ENCODE data around the gene ADAMTS17.
A peak's percentile ranks its signal among the peaks of the same experiment; 100 is the strongest.

Gene ADAMTS17

DNA sequence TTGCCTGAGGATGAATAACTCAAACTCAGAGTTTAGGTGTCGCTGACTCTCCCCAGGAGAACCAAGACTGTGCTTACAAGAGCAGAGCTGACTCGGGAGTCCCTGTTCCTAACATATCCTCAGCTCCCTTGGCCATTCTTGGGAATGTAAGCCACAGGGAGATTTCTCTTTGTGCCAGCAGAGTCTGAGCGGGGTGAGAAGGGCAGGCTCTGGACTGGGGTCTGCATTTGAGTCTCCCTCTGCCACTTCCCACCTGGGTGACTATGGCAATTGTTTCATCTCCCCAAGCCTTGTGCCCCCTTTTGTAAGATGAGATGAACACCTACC is 126.0 kb downstream of the ADAMTS17 start:
- no peak for DNase-seq
- Mint-ChIP-seq H3K27me3 (no peaks in the 10 kb centered on the region), H3K36me3 (no peaks in the 10 kb centered on the region), H3K9me3 (no peaks in the 10 kb centered on the region), H3K4me3 (no peak overlapping the region), H3K27ac (no peak overlapping the region), H3K4me1 (no peaks in the 10 kb centered on the region)
- CTCF ChIA-PET = no interaction called here

DNA sequence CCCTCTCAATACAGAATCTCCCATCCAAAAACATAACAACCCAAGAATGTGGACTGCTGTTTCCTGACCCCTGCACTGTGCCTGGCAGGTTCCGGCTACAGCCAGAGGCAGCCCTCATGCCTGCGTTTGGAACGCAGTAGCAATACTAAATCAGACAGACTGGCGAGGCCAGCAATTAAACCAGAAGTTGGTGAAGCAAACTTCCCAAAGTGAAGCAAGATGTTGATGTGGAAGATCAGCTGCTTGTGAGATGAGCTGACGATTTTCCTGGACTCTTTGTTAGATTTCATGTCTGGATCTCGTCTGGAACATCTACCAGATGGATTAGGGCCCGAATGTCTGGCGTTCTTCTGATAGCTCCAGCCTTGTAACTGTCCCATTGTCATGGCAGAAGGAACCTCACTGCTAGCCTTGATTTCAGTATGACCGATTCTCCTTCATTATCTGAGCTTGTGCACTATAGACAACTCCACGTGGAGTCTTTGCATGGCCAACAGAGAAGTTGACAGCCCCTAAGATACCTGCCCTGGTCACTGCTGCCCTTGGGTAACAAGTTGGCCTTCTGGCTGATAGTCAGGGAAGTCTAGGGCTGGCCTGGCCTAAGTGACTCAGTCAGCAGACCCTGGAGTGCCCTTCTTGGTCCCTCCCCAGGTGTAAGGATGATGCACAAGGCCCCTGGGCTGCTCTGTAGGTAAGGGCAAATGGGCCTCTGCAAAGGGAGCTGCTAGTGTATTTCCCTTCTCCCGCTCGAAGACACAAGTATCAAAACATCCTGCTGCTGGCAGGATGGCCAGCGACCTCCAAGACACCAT is 126.5 kb downstream of the ADAMTS17 start:
- no peak overlapping the region for H3K27ac Mint-ChIP-seq
- H3K9me3 Mint-ChIP-seq = no peaks in the 10 kb centered on the region
- CTCF ChIA-PET = no interaction called here
- no peak overlapping the region for H3K4me3 Mint-ChIP-seq
- H3K4me1 Mint-ChIP-seq = no peaks in the 10 kb centered on the region
- no peaks in the 10 kb centered on the region for H3K36me3 Mint-ChIP-seq
- DNase-seq = no peak
- no peaks in the 10 kb centered on the region for H3K27me3 Mint-ChIP-seq

DNA sequence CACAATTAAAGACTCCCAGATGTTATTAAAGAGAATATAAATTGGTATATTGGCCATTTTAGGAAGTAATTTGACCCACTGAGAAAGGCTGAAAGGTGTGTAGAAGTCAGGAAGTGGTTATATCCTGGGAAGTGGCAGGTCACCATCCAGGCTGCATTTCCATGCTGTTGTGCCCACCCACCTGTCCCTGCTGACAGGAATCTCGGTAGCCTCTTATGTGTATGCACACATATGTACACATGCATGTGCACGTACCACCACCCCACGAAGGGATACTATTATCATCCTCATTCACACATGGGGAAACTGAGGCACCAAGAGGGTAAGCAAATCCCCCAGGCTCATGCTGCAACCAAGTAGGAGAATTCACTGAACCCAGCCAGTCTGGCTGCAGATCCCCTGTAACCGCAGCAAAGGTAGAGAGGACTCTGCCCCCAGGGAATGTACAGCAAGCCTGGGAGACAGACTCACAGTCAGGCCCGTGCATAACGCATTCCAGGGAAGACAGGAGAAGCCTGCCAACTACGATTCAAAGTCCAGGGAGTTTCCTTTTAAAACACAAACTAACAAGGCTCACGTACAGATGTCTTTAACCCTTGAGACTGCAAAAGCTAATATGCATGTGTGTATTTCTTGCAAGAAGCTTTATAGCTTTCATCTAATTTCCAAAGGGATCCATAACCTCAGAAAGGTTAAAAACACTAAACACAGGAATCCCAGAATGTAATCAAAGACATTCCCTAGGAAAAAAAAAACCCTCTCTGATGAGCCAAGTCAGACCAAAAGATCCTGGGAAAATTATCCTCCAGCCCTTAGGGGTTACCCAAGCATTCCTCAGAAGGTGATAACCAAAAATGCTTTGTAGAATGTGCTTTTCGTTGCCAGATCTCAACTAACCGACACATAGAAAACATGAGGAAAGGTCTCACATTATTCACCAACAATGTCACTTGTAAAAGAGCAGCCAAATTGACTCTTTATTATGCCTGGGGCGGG is 129.6 kb downstream of the ADAMTS17 start:
- H3K4me1 Mint-ChIP-seq = no peaks in the 10 kb centered on the region
- H3K27ac Mint-ChIP-seq = no peak overlapping the region
- no peaks in the 10 kb centered on the region for H3K27me3 Mint-ChIP-seq
- no peak overlapping the region for H3K4me3 Mint-ChIP-seq
- CTCF ChIA-PET = no interaction called here
- no peaks in the 10 kb centered on the region for H3K36me3 Mint-ChIP-seq
- no peak for DNase-seq
- H3K9me3 Mint-ChIP-seq = no peaks in the 10 kb centered on the region

DNA sequence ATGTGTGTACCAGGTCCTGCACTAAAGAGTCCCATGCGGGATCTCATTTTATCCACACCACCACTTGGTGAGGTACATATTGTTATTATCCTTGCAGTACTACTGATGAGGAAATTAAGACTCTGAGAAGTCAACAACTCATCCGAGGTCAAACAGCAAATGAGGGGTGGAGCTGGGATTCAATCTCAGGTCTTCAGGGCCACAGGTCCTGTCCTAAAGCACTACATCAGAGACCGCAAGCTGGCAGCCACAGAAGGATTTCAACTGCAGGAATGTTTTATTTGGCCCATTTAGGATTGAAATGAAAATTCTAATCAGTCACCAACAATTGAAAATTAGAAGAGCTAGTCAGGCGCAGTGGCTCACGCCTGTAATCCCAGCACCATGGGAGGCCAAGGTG is 131.4 kb downstream of the ADAMTS17 start:
- H3K27me3 Mint-ChIP-seq = no peaks in the 10 kb centered on the region
- no peaks in the 10 kb centered on the region for H3K36me3 Mint-ChIP-seq
- no peak overlapping the region for H3K4me3 Mint-ChIP-seq

DNA sequence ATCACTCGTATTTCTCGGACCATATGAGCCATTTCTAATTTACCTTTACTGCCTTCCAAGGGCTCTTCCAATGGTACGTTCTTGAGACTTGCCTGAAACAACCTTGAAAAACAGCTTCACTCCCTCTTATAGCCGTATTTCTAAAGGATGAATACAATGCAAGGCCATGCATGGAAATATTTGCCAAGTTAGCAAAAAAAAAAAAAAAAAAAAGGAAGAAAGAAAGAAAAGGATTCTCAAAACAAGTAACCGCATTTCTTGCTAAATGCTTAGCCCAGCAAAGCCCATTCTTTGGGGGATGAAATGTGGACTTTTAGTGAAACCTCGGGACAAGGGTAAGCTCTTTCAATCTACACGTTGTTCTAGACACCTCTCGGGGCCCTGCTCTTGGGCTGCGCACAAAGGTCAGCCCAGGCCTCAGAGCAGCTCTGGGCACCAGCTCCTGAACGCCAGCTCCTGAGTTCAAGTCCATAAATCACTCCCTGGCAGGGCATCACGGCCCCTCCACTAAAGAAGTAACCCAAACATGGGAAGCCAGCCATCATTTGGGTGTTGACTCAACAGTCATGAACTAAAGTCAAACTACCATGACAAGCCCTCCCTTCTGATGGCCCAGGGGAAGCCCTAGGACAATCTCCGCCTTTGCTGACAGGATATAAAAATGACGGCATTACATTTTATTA is 132.7 kb downstream of the ADAMTS17 start:
- no peak overlapping the region for H3K27ac Mint-ChIP-seq
- no peaks in the 10 kb centered on the region for H3K9me3 Mint-ChIP-seq
- DNase-seq = no peak
- no peaks in the 10 kb centered on the region for H3K27me3 Mint-ChIP-seq
- no peaks in the 10 kb centered on the region for H3K4me1 Mint-ChIP-seq
- CTCF ChIA-PET = no interaction called here
- no peaks in the 10 kb centered on the region for H3K36me3 Mint-ChIP-seq
- H3K4me3 Mint-ChIP-seq = no peak overlapping the region

More for the DNA sequence above, 131.4 kb downstream of the ADAMTS17 start:
- Mint-ChIP-seq H3K4me1 (no peaks in the 10 kb centered on the region), H3K9me3 (no peaks in the 10 kb centered on the region), H3K27ac (no peak overlapping the region)
- DNase-seq = no peak
- CTCF ChIA-PET = no interaction called here

DNA sequence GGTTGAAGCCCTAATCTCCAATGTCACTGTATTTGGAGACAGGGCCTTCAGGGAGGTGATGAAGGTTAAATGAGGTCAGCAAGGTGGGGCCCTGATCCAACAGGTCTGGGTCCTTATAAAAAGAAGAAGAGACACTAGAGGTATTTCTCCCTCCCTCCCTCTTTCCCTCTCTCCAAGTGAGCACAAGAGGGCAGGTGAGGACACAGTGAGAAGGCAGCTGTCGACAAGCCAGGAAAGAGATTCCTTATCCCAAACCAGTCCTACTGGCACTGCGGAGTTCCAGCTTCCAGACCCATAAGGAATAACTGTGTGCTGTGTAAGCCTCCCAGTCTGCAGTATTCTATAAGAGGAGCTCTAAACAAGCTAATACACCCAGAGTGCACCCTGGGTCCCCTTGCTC is 134.7 kb downstream of the ADAMTS17 start:
- CTCF ChIA-PET = no interaction called here
- H3K9me3 Mint-ChIP-seq = no peaks in the 10 kb centered on the region
- no peaks in the 10 kb centered on the region for H3K36me3 Mint-ChIP-seq
- H3K27me3 Mint-ChIP-seq = peaks cover 3% of the 10 kb centered on the region
- DNase-seq = no peak
- no peak overlapping the region for H3K4me3 Mint-ChIP-seq
- H3K4me1 Mint-ChIP-seq = peaks cover 4% of the 10 kb centered on the region
- no peak overlapping the region for H3K27ac Mint-ChIP-seq

DNA sequence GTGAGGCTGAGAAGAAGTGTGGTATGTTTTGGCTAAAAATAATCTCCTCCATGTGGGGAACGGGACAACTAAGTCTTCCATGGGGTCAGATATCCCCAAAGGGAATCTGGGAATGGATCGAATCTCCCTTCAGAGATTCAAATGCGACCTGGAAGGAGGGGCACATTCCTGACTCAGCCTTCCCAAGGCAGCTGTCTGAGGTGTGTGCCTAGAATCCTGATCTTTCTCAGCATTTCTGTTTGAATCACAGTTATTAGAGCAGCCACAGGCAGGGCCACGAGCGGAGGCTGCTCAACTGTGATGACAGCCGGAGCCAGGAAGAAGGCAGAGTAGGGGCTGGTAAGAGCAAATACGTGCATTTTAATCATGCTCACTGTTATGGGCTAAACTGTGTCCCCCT is 135.1 kb downstream of the ADAMTS17 start:
- Mint-ChIP-seq H3K36me3 (no peaks in the 10 kb centered on the region), H3K9me3 (no peaks in the 10 kb centered on the region), H3K27ac (no peak overlapping the region), H3K4me3 (no peak overlapping the region), H3K4me1 (peaks cover 8% of the 10 kb centered on the region), H3K27me3 (peaks cover 3% of the 10 kb centered on the region)
- CTCF ChIA-PET = no interaction called here
- no peak for DNase-seq

DNA sequence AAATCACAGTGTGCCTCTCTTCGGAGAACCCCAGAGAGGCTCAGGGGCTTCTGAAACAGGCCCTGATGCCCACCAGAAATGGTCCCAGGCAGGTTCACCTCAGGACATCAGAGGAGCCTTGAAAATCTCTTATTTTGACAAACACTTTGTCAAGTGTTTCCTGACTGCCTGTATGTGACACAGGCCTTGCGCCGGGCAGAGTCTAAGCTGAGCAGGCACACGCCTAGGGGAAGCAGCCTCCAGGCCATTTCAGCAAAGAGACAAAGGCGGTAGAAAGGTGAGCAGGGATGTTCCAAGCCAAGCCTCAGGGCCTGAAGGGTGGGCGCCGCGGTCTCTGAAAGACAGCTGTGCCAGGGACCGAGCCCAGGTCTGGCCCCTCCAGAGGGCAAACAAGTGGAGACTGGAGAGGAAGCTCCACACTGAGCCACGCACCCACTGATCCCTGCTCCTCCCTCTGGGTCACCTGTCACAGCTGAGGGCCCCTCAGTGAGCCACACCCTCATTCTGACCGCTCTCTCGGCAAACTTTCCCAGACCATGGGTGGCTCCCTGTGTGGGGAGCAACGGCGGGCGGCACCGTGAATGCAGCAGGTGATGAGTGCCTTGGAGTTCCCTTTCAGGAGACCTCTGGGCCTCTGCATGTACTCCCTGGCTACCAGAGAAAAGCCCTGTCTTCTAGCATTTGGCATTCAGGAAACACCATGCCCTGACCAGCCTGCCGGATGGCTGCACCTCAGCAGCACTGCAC is 136.1 kb downstream of the ADAMTS17 start:
- no peak overlapping the region for H3K4me3 Mint-ChIP-seq
- CTCF ChIA-PET = no interaction called here

DNA sequence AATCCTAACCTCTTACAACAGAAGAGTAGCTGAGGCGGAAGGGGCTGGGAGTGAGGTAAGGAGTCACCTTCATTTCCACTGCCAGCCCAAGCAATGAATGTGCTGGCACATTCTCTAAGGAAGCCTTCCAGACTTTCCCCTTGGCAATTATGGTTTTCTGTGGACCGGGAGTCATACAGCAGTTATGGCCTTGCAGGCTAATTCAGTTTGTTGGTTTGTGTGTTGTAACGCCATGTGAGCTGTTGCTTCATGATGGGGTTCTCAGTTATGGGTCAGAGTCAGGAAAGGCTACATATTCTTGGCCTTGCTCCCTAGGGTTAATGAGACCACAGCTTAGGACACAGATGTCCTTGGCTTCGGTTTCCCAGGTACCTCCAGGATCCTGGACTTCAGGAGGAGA is 137.0 kb downstream of the ADAMTS17 start:
- no peak overlapping the region for H3K27ac Mint-ChIP-seq
- H3K4me1 Mint-ChIP-seq = peaks cover 16% of the 10 kb centered on the region
- CTCF ChIA-PET = interaction anchor here (1.2 kb wide), 1 partner anchor 8 kb away, joined by 3 read pairs; no protein-coding TSS in a partner anchor
- H3K4me3 Mint-ChIP-seq = no peak overlapping the region
- peaks cover 3% of the 10 kb centered on the region for H3K27me3 Mint-ChIP-seq
- H3K9me3 Mint-ChIP-seq = no peaks in the 10 kb centered on the region
- no peaks in the 10 kb centered on the region for H3K36me3 Mint-ChIP-seq
- no peak for DNase-seq

More for the DNA sequence above, 136.1 kb downstream of the ADAMTS17 start:
- DNase-seq = no peak
- H3K27me3 Mint-ChIP-seq = peaks cover 3% of the 10 kb centered on the region
- H3K27ac Mint-ChIP-seq = no peak overlapping the region
- H3K36me3 Mint-ChIP-seq = no peaks in the 10 kb centered on the region
- peaks cover 16% of the 10 kb centered on the region for H3K4me1 Mint-ChIP-seq
- no peaks in the 10 kb centered on the region for H3K9me3 Mint-ChIP-seq

DNA sequence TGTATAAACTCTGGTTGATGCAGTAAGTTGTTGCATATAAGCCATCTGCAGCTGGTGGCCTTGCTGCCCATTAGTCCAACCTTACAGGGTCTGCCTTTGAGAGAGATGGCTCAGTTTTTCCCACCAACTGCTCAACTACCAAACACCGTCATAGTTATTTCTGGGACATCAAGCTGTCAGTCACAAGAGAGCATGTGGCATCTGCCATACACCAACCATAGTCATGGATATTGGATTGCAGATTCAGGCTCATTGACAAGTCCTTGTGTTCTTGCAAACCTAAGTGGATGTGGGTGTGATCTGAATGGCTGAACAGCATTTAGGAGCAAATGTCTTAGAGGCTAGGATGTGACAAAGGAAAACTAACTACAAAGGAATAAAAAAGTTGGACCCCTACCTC is 137.6 kb downstream of the ADAMTS17 start:
- H3K27me3 Mint-ChIP-seq = peaks cover 3% of the 10 kb centered on the region
- no peak overlapping the region for H3K4me3 Mint-ChIP-seq
- peaks cover 16% of the 10 kb centered on the region for H3K4me1 Mint-ChIP-seq
- CTCF ChIA-PET = interaction anchor here (1.2 kb wide), 1 partner anchor 8 kb away, joined by 3 read pairs; no protein-coding TSS in a partner anchor
- H3K27ac Mint-ChIP-seq = no peak overlapping the region
- no peak for DNase-seq
- no peaks in the 10 kb centered on the region for H3K9me3 Mint-ChIP-seq
- no peaks in the 10 kb centered on the region for H3K36me3 Mint-ChIP-seq

DNA sequence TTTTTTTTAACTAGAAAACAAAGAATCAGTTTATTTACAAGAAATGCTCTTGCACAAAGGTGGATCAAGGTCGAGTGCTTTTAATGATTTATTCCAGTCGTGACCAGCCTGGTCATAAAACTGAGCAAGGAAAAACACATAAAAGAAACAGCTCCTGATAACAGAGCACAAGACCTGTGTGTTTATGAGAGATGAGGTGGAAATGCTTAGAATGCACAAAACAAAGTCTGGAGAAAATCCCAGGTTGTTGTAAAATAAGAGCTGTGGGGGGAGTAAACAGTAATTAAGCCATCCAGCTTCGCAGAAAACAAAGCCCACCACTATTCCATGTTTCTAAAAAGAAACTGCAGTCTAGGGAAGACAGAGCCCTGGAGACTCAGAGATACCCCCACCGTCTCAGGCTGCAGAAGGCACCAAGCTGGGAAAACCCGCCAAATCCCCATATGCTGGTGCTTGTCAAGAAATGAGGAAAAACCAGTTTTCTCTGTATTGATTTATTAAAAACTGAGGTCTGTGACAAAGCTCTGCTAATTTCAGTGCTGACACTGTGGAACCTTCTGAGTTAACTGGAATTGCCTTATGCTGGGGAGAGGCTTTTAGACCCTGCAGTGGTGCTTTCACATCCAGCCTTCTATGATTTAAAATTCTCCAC is 139.3 kb downstream of the ADAMTS17 start:
- Mint-ChIP-seq H3K27ac (no peak overlapping the region), H3K4me3 (no peak overlapping the region), H3K9me3 (no peaks in the 10 kb centered on the region), H3K4me1 (peaks cover 16% of the 10 kb centered on the region), H3K27me3 (peaks cover 3% of the 10 kb centered on the region), H3K36me3 (no peaks in the 10 kb centered on the region)
- DNase-seq = no peak
- CTCF ChIA-PET = no interaction called here

DNA sequence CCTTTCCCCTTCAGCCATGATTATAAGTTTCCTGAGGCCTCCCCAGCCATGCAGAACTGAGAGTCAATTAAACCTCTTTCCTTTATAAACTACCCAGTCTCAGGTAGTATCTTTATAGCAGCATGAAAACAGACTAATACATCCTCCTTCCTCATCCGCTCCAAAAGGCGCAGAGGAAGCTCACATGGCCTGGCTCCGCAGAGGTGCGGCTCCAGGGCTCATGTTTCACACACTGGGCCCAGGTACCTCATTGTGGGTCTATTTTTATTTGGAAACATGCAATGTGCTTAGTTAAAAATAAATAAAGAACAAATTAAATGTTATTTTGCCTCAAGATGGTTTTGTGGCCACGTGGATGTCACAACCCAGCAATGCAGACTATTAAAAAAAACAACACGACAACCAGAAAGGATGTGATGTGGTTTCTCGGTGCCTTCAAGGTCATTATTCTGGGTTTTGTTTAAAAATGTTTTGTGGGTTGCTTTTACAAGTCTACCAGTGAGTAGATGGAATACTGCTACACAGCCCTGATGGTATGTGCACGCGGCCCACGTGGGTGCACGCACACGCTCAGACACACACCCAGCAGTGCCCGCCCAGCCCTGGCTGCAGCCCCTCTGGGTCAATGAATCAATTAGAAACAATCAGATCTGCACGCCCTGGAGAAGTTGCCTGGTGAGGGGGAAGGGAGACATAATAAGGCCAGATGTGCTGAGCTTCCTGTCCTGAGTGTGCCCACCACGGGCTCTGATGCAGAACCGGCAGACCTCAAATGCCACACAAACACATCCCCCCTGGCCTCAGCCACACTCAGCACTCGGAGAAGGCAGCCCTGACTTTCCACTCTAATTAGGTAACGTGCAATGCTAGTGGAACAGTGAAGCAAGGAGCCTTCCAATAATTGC is 140.1 kb downstream of the ADAMTS17 start:
- Mint-ChIP-seq H3K4me3 (no peak overlapping the region), H3K27ac (peak overlapping the region; percentile 42), H3K4me1 (peaks cover 16% of the 10 kb centered on the region), H3K27me3 (peaks cover 3% of the 10 kb centered on the region), H3K9me3 (no peaks in the 10 kb centered on the region), H3K36me3 (no peaks in the 10 kb centered on the region)
- DNase-seq = no peak
- CTCF ChIA-PET = no interaction called here

All from activated naive CD4-positive, alpha-beta T cell treated with anti-CD3 and anti-CD28 coated beads, Interleukin-2, amount 10 ng/mL, durations not matched to agents 7 days and 5 days (primary cell).